ENCODE results near the gene HAL. TPM values are rescaled to one million over a fixed set of nuclear protein-coding genes. Genes with fewer than 3 reads are reported as not detected.

Gene HAL
- total and polyA plus RNA-seq, 2 of the 13 experiments (the other 11 are each of a cell fraction or from before 2014, with no cell fraction given) = 0.89 to 37.8 TPM

DNA sequence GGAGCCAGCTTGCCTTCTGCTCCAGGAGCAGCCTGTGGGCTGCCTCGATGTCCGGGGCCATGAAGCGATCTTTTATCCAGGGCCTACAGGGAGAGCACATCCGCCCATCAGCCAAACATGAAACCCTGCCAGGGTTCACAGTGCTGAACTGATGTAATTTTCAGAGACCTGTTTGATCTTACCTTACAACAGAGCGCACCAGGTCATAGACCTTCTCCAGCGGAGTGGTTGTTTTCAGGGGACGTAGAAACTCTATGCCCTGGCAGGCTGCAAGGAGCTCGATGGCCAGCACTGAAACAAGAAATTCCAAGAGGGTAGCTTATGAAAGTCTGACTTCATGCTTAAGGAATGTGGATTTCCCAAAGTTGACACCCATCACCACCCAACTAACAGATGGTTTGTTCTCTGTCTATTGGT lies 19.7 kb downstream of the HAL start:
- 0% methylated on average over 3 of the region's 8 CpGs for WGBS (ENCODE audit: low lambda C conversion rate)
- TF ChIP-seq POGZ (CRISPR knock-in tag; IDR thresholded peaks at IDR 0.05) (peak; percentile 77), POLR2A (IDR thresholded peaks at IDR 0.05; ENCODE audit: insufficient read depth in 1 of 2, low read depth in 2 of 2, low read length in 2 of 2) (no peak), HDAC2 (CRISPR knock-in tag; IDR thresholded peaks at IDR 0.05) (peak; percentile 84; the same call in 1 of the 2 replicates), ZFX (CRISPR knock-in tag; IDR thresholded peaks at IDR 0.05; ENCODE audit: low read depth) (peak; percentile 78), ADNP (CRISPR knock-in tag; IDR thresholded peaks at IDR 0.05) (no peak), EZH2 (conservative IDR thresholded peaks at IDR 0.05; ENCODE audit: low read depth, low read length) (no peak), HNRNPUL1 (IDR thresholded peaks at IDR 0.05; ENCODE audit: low read depth, low read length) (no peak), TBL1XR1 (IDR thresholded peaks at IDR 0.05; ENCODE audit: borderline replicate concordance, low read length, partially characterized antibody) (peak; percentile 23), SRSF4 (IDR thresholded peaks at IDR 0.05; ENCODE audit: low read depth, low read length, poor library complexity, severe bottlenecking) (no peak), YEATS4 (CRISPR knock-in tag; IDR thresholded peaks at IDR 0.05; ENCODE audit: borderline replicate concordance) (no peak; the same call in 1 of the 2 replicates), ZNF253 (CRISPR knock-in tag; IDR thresholded peaks at IDR 0.05; ENCODE audit: borderline replicate concordance) (no peak)
- TF ChIP-seq, protein P1, sequence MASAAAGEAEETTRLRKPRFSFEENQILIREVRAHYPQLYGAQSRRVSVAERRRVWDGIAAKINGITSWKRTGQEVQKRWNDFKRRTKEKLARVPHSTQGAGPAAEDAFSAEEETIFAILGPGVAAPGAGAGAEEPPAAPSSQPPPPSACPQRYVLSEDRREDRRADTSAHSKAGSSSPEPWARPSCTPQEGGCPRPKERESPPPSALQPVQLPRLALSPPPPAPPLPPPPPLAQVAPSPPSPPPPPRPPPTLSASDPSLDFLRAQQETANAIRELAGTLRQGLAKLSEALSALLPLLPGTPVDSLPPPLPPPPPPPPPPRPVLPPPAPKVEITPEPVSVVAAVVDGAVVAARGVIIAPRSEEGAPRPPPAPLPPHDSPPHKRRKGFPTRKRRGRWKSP (CRISPR knock-in tag; IDR thresholded peaks at IDR 0.05) = peak; percentile 40; the same call in 1 of the 2 replicates
- TF ChIP-seq, protein P2, sequence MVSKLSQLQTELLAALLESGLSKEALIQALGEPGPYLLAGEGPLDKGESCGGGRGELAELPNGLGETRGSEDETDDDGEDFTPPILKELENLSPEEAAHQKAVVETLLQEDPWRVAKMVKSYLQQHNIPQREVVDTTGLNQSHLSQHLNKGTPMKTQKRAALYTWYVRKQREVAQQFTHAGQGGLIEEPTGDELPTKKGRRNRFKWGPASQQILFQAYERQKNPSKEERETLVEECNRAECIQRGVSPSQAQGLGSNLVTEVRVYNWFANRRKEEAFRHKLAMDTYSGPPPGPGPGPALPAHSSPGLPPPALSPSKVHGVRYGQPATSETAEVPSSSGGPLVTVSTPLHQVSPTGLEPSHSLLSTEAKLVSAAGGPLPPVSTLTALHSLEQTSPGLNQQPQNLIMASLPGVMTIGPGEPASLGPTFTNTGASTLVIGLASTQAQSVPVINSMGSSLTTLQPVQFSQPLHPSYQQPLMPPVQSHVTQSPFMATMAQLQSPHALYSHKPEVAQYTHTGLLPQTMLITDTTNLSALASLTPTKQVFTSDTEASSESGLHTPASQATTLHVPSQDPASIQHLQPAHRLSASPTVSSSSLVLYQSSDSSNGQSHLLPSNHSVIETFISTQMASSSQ (IDR thresholded peaks at IDR 0.05; ENCODE audit: low read depth) = 0 out of 2 replicates have a peak, but pooled peaks have one; percentile 36
- TF ChIP-seq, protein P2 (CRISPR knock-in tag; IDR thresholded peaks at IDR 0.05; ENCODE audit: borderline replicate concordance) = no peak
- TF ChIP-seq, protein P3, sequence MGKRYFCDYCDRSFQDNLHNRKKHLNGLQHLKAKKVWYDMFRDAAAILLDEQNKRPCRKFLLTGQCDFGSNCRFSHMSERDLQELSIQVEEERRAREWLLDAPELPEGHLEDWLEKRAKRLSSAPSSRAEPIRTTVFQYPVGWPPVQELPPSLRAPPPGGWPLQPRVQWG (CRISPR knock-in tag; IDR thresholded peaks at IDR 0.05; ENCODE audit: borderline replicate concordance, low read depth) = no peak
- TF ChIP-seq, protein P4, sequence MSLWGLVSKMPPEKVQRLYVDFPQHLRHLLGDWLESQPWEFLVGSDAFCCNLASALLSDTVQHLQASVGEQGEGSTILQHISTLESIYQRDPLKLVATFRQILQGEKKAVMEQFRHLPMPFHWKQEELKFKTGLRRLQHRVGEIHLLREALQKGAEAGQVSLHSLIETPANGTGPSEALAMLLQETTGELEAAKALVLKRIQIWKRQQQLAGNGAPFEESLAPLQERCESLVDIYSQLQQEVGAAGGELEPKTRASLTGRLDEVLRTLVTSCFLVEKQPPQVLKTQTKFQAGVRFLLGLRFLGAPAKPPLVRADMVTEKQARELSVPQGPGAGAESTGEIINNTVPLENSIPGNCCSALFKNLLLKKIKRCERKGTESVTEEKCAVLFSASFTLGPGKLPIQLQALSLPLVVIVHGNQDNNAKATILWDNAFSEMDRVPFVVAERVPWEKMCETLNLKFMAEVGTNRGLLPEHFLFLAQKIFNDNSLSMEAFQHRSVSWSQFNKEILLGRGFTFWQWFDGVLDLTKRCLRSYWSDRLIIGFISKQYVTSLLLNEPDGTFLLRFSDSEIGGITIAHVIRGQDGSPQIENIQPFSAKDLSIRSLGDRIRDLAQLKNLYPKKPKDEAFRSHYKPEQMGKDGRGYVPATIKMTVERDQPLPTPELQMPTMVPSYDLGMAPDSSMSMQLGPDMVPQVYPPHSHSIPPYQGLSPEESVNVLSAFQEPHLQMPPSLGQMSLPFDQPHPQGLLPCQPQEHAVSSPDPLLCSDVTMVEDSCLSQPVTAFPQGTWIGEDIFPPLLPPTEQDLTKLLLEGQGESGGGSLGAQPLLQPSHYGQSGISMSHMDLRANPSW (CRISPR knock-in tag; IDR thresholded peaks at IDR 0.05; ENCODE audit: borderline replicate concordance) = 0 out of 2 replicates have a peak, but pooled peaks have one; percentile 38

More for the DNA sequence above, 19.7 kb downstream of the HAL start:
- CTCF ChIA-PET (ENCODE audit: low intra/inter-chr PET ratio, low total read pairs) = no interaction called here
- ATAC-seq (peak; percentile 86), DNase-seq (ENCODE audit: low spot score) (peak; percentile 82), FAIRE-seq (peak; percentile 64)
- no peak overlapping the region; the same call in 1 of the 2 replicates for H3K9ac ChIP-seq (ENCODE audit: insufficient read depth, low read depth, low read length)
- no peaks in the 10 kb centered on the region for H4K20me1 ChIP-seq (ENCODE audit: insufficient read depth, low read length)
- H3K79me2 ChIP-seq (ENCODE audit: insufficient read depth, low read length) = no peaks in the 10 kb centered on the region
- peak overlapping the region; percentile 59 for H3K4me2 ChIP-seq (ENCODE audit: low read depth, low read length)
- H2AFZ ChIP-seq (ENCODE audit: low read length) = no peak overlapping the region
- no peaks in the 10 kb centered on the region for H3K27me3 ChIP-seq (ENCODE audit: control insufficient read depth in 1 of 2, insufficient read depth in 2 of 2, low read length in 2 of 2)
- intact Hi-C loops (cut with micrococcal nuclease; ENCODE audit: unreplicated experiment) = loop anchor here (2.0 kb wide), 1 partner anchor 20 kb away; the partner anchor contains the start of gene HAL
- H3K9me3 ChIP-seq (ENCODE audit: low read length) = no peaks in the 10 kb centered on the region
- POLR2A ChIA-PET = interaction anchor here (0.6 to 7.0 kb wide), 7 partner anchors 10 to 34 kb away, joined by 3 to 92 read pairs (median 10); partner anchors contain the start of genes AMDHD1, CCDC38 and HAL
- peaks cover 82% of the 10 kb centered on the region for H3K4me1 ChIP-seq (ENCODE audit: insufficient read depth, low read length)
- BruUV-seq (replicated peaks) = no TSS peak
- H3K36me3 ChIP-seq (replicated peaks in 1 of 2; ENCODE audit: control insufficient read depth in 1 of 2, insufficient read depth in 2 of 2, low read length in 2 of 2) = no peaks in the 10 kb centered on the region
- peak overlapping the region; percentile 74 for H3K27ac ChIP-seq (ENCODE audit: extremely low read length, insufficient read depth, low read length)
- H3K4me3 ChIP-seq (replicated peaks in 1 of 3; ENCODE audit: insufficient read depth in 1 of 3, low read depth in 2 of 3, low read length in 3 of 3) = 0 out of 6 replicates have a peak overlapping the region, but pooled peaks of 1 of the 3 experiments have one; percentile 11
- in situ Hi-C loops (cut with HindIII; ENCODE audit: extremely low pct_ligation_motif_present, low pct_unique_long_range_greater_than_20kb) = loop anchor here (25.0 kb wide), 1 partner anchor 389 kb away; no protein-coding TSS in a partner anchor
